Mesendoderm (in vitro differentiated cells): ENCODE results near the gene GAS2L3.

Source experiments
- DNase-seq: peaks from one replicate; pipeline ENCODE4 v3.0.0; 2013
- H2AK5ac ChIP-seq: 2 replicates; pipeline ENCODE4 v1.6.1; 2013; ENCODE audit warnings: low read length, inconsistent platforms
- H2BK120ac ChIP-seq: 2 replicates; pipeline ENCODE4 v1.6.1; 2013; ENCODE audit warnings: low read depth, mild to moderate bottlenecking, low read length, moderate library complexity, mixed read lengths
- H2BK15ac ChIP-seq: replicated peaks from 2 replicates; pipeline ENCODE4 v1.6.1; 2013; ENCODE audit warnings: low read depth, mild to moderate bottlenecking, moderate library complexity
- H2BK5ac ChIP-seq: 2 replicates; pipeline ENCODE4 v1.6.1; 2013; ENCODE audit warnings: low read length, inconsistent platforms
- H3K18ac ChIP-seq: 2 replicates; pipeline ENCODE4 v1.6.1; 2013; ENCODE audit warnings: mild to moderate bottlenecking, low read length, mixed read lengths
- H3K23ac ChIP-seq: one replicate; pipeline ENCODE4 v1.6.1; 2013; ENCODE audit warnings: low read length
- H3K27ac ChIP-seq: 2 replicates; pipeline ENCODE4 v1.5.1; 2013; ENCODE audit warnings: low read depth, mild to moderate bottlenecking, inconsistent platforms, low read length, moderate library complexity
- H3K27me3 ChIP-seq: 2 replicates; pipeline ENCODE4 v1.6.1; 2013; ENCODE audit warnings: low read length, control low read depth, mild to moderate bottlenecking, inconsistent platforms; ENCODE audit not compliant: insufficient read depth, poor library complexity
- H3K36me3 ChIP-seq: 2 replicates; pipeline ENCODE4 v1.6.1; 2013; ENCODE audit warnings: low read length, inconsistent platforms; ENCODE audit not compliant: control insufficient read depth, insufficient read depth
- H3K4ac ChIP-seq: one replicate; pipeline ENCODE4 v1.6.1; 2013; ENCODE audit warnings: low read depth, mild to moderate bottlenecking, low read length, moderate library complexity
- H3K4me1 ChIP-seq: 2 replicates; pipeline ENCODE4 v1.6.1; 2013; ENCODE audit warnings: low read depth, low read length, inconsistent platforms; ENCODE audit not compliant: control insufficient read depth
- H3K4me2 ChIP-seq: 2 replicates; pipeline ENCODE4 v1.6.1; 2013; ENCODE audit warnings: low read length
- H3K4me3 ChIP-seq: 2 replicates; pipeline ENCODE4 v1.5.1; 2013; ENCODE audit warnings: mild to moderate bottlenecking, low read length
- H3K56ac ChIP-seq: one replicate; pipeline ENCODE4 v1.6.1; 2013; ENCODE audit warnings: low read length
- H3K79me1 ChIP-seq: 2 replicates; pipeline ENCODE4 v1.6.1; 2013; ENCODE audit warnings: low read length, inconsistent platforms
- H3K79me2 ChIP-seq: 2 replicates; pipeline ENCODE4 v1.6.1; 2013; ENCODE audit warnings: mild to moderate bottlenecking, low read length; ENCODE audit not compliant: control insufficient read depth, insufficient read depth
- H3K9ac ChIP-seq: 2 replicates; pipeline ENCODE4 v1.6.1; 2013; ENCODE audit warnings: low read length, inconsistent platforms
- H4K5ac ChIP-seq: one replicate; pipeline ENCODE4 v1.6.1; 2013; ENCODE audit warnings: low read length
- H4K8ac ChIP-seq: one replicate; pipeline ENCODE4 v1.6.1; 2013; ENCODE audit warnings: low read depth, mild to moderate bottlenecking, control low read depth, low read length, moderate library complexity
- WGBS: extraction: QIAGEN DNeasy Blood & Tissue Kit; methylation state at CpG from one replicate; pipeline ENCODE4 v1.1.7; 2013; ENCODE audit warnings: low lambda C conversion rate, missing lambda C conversion rate; ENCODE audit not compliant: insufficient coverage; ENCODE audit errors: extremely low coverage; 5-methylcytosine and 5-hydroxymethylcytosine counted together

GAS2L3 gene

DNA sequence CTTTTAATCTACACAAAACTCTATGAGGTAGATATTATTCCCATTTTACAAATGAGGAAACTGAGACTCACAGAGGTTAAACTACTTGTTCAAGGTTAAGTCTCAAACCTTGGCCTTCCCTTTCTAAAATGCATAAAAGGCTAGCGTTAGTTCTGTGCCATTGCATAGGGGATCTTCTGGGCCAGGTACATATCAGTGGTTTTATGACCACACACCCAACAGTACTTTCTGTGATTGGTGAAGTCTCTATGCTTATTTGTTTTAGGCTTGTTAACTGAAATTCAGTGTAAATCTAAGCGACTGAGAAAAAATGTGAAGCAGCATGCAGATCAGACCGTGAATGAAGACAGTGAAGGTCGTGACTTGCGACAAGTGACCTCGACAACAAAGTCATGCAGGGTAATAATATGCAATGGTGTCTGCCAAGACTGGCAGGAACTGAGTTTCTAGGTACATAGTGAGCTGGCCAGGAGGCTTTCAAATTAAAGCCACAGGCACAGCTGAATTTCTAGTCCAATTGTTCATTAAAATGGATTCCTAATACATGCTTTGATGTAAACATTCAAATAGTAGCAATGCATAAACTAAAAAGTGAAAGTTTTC lies 38.8 kb upstream of the GAS2L3 start:
- no peak overlapping the region for H2AK5ac ChIP-seq
- no peak overlapping the region for H2BK5ac ChIP-seq

GRCh38 chr12:100539202-100539601 lies 34.3 kb upstream of the GAS2L3 start:
- peak; percentile 63 for DNase-seq
- no peak overlapping the region for H4K8ac ChIP-seq
- no peak overlapping the region for H2AK5ac ChIP-seq
- no peak overlapping the region for H3K4me3 ChIP-seq
- no peak overlapping the region for H2BK5ac ChIP-seq
- no peak overlapping the region for H3K4me2 ChIP-seq
- H3K18ac ChIP-seq = no peak overlapping the region
- H3K23ac ChIP-seq = no peak overlapping the region
- H2BK15ac ChIP-seq = no peak overlapping the region
- WGBS = no CpG with 5 or more reads among the region's 2 CpGs
- H3K4ac ChIP-seq = no peak overlapping the region
- no peaks in the 10 kb centered on the region for H3K79me2 ChIP-seq
- H2BK120ac ChIP-seq = no peak overlapping the region
- H3K27ac ChIP-seq = no peak overlapping the region
- H3K4me1 ChIP-seq = no peaks in the 10 kb centered on the region
- no peaks in the 10 kb centered on the region for H3K27me3 ChIP-seq
- no peaks in the 10 kb centered on the region for H3K79me1 ChIP-seq
- no peaks in the 10 kb centered on the region for H3K36me3 ChIP-seq
- H3K9ac ChIP-seq = no peak overlapping the region
- no peak overlapping the region for H4K5ac ChIP-seq
- no peak overlapping the region for H3K56ac ChIP-seq

More for the DNA sequence above, 38.8 kb upstream of the GAS2L3 start:
- no peak overlapping the region for H3K4me2 ChIP-seq
- H3K23ac ChIP-seq = no peak overlapping the region
- no peaks in the 10 kb centered on the region for H3K79me1 ChIP-seq
- H3K27ac ChIP-seq = no peak overlapping the region
- no peaks in the 10 kb centered on the region for H3K4me1 ChIP-seq
- no CpG with 5 or more reads among the region's 6 CpGs for WGBS
- H3K9ac ChIP-seq = no peak overlapping the region
- H3K36me3 ChIP-seq = no peaks in the 10 kb centered on the region
- no peak overlapping the region for H3K18ac ChIP-seq
- H2BK15ac ChIP-seq = no peak overlapping the region
- no peak overlapping the region for H3K4ac ChIP-seq
- no peak overlapping the region for H2BK120ac ChIP-seq
- no peak overlapping the region for H3K4me3 ChIP-seq
- no peak for DNase-seq
- H3K56ac ChIP-seq = no peak overlapping the region
- no peaks in the 10 kb centered on the region for H3K27me3 ChIP-seq
- H4K8ac ChIP-seq = no peak overlapping the region
- H4K5ac ChIP-seq = no peak overlapping the region
- no peaks in the 10 kb centered on the region for H3K79me2 ChIP-seq

GRCh38 chr12:100544165-100544564 lies 29.3 kb upstream of the GAS2L3 start:
- Histone ChIP-seq H2AK5ac (no peak overlapping the region), H3K79me1 (no peaks in the 10 kb centered on the region), H3K4me2 (no peak overlapping the region), H3K23ac (no peak overlapping the region), H3K4ac (no peak overlapping the region), H2BK120ac (no peak overlapping the region), H4K8ac (no peak overlapping the region), H2BK15ac (no peak overlapping the region), H3K4me1 (no peaks in the 10 kb centered on the region), H3K18ac (no peak overlapping the region), H3K79me2 (no peaks in the 10 kb centered on the region), H3K56ac (no peak overlapping the region), H4K5ac (no peak overlapping the region), H3K27ac (no peak overlapping the region), H2BK5ac (no peak overlapping the region), H3K4me3 (no peak overlapping the region), H3K27me3 (no peaks in the 10 kb centered on the region), H3K9ac (no peak overlapping the region), H3K36me3 (no peaks in the 10 kb centered on the region)
- no peak for DNase-seq
- no CpG with 5 or more reads among the region's 4 CpGs for WGBS

GRCh38 chr12:100545092-100545491 lies 28.4 kb upstream of the GAS2L3 start:
- no CpG with 5 or more reads among the region's 1 CpG for WGBS
- Histone ChIP-seq H3K18ac (no peak overlapping the region), H2BK15ac (no peak overlapping the region)

GRCh38 chr12:100553936-100554335 lies 19.5 kb upstream of the GAS2L3 start:
- no peak overlapping the region for H3K18ac ChIP-seq
- no peaks in the 10 kb centered on the region for H3K36me3 ChIP-seq
- no peak overlapping the region for H2BK120ac ChIP-seq
- no peak overlapping the region for H3K9ac ChIP-seq
- H2BK5ac ChIP-seq = no peak overlapping the region
- H3K23ac ChIP-seq = no peak overlapping the region
- no peak overlapping the region for H3K4ac ChIP-seq
- no peak overlapping the region for H2BK15ac ChIP-seq
- no peaks in the 10 kb centered on the region for H3K79me2 ChIP-seq
- H3K79me1 ChIP-seq = no peaks in the 10 kb centered on the region
- H3K27ac ChIP-seq = no peak overlapping the region
- no peak overlapping the region for H4K8ac ChIP-seq
- H3K27me3 ChIP-seq = no peaks in the 10 kb centered on the region
- no CpG with 5 or more reads among the region's 3 CpGs for WGBS
- no peak for DNase-seq
- H3K56ac ChIP-seq = no peak overlapping the region
- no peak overlapping the region for H2AK5ac ChIP-seq
- no peak overlapping the region for H3K4me2 ChIP-seq
- H3K4me3 ChIP-seq = no peak overlapping the region
- H3K4me1 ChIP-seq = no peaks in the 10 kb centered on the region
- no peak overlapping the region for H4K5ac ChIP-seq

More at GRCh38 chr12:100545092-100545491, 28.4 kb upstream of the GAS2L3 start:
- no peak overlapping the region for H3K9ac ChIP-seq
- no peak overlapping the region for H3K27ac ChIP-seq
- H3K4ac ChIP-seq = no peak overlapping the region
- H4K5ac ChIP-seq = no peak overlapping the region
- H2BK5ac ChIP-seq = no peak overlapping the region
- H2BK120ac ChIP-seq = no peak overlapping the region
- no peak overlapping the region for H4K8ac ChIP-seq
- no peak overlapping the region for H3K23ac ChIP-seq
- H3K4me3 ChIP-seq = no peak overlapping the region
- no peaks in the 10 kb centered on the region for H3K27me3 ChIP-seq
- H3K79me1 ChIP-seq = no peaks in the 10 kb centered on the region
- H3K36me3 ChIP-seq = no peaks in the 10 kb centered on the region
- no peak overlapping the region for H3K4me2 ChIP-seq
- H2AK5ac ChIP-seq = no peak overlapping the region
- H3K56ac ChIP-seq = no peak overlapping the region
- H3K79me2 ChIP-seq = no peaks in the 10 kb centered on the region
- DNase-seq = no peak
- no peaks in the 10 kb centered on the region for H3K4me1 ChIP-seq

DNA sequence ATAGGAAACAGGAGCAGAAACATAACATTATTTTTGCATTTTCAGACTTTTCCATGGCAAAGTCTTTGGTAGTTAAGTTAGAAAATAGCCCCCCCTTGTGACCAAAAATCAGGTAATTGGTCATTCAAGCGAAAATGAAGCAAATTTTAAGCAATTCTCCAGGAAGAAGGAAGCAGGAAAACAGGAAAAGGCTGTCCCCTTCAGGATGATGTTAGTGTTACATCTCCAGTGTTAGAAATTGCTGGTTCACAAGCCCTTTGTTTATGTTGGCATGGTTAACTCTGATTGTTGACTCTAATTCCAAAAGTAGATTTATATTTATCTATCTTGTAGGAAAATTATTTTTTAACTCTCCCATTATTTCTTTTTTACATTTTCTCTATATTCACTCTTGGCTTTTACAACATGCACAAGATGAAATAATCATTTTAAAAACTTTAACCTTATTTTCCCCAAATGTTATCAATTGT lies 18.8 kb upstream of the GAS2L3 start:
- Histone ChIP-seq H3K18ac (no peak overlapping the region), H4K5ac (no peak overlapping the region), H3K23ac (no peak overlapping the region), H3K79me2 (no peaks in the 10 kb centered on the region), H4K8ac (no peak overlapping the region), H3K4me1 (no peaks in the 10 kb centered on the region), H3K4me3 (no peak overlapping the region), H2BK120ac (no peak overlapping the region), H3K4ac (no peak overlapping the region), H2AK5ac (no peak overlapping the region), H2BK15ac (no peak overlapping the region), H2BK5ac (no peak overlapping the region), H3K56ac (no peak overlapping the region), H3K27ac (no peak overlapping the region), H3K9ac (no peak overlapping the region), H3K27me3 (no peaks in the 10 kb centered on the region), H3K79me1 (no peaks in the 10 kb centered on the region), H3K4me2 (no peak overlapping the region), H3K36me3 (no peaks in the 10 kb centered on the region)
- no CpG with 5 or more reads among the region's 1 CpG for WGBS
- peak; percentile 94 for DNase-seq
